ENCODE results near the gene POU6F2.

DNA sequence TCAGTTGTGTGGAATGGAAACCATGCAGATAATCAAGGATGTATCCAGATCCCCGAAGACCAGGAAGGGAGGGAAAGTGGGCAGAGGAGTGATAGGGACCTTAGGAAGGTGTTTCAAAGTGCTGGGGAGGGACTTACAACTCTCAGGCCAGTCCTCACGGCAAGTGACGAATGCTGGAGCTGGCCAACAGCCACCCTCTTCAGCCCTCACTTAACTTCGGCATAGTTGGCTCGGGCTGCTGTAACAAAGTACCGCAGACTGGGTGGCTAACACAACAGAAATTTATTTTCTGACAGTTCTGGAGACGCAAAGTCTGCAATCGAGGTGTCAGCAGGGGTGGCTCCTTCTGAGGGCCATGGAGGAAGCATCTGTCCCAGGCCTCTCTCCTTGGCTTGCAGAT lies 322.6 kb downstream of the POU6F2 start:
- TF ChIP-seq, protein P1, sequence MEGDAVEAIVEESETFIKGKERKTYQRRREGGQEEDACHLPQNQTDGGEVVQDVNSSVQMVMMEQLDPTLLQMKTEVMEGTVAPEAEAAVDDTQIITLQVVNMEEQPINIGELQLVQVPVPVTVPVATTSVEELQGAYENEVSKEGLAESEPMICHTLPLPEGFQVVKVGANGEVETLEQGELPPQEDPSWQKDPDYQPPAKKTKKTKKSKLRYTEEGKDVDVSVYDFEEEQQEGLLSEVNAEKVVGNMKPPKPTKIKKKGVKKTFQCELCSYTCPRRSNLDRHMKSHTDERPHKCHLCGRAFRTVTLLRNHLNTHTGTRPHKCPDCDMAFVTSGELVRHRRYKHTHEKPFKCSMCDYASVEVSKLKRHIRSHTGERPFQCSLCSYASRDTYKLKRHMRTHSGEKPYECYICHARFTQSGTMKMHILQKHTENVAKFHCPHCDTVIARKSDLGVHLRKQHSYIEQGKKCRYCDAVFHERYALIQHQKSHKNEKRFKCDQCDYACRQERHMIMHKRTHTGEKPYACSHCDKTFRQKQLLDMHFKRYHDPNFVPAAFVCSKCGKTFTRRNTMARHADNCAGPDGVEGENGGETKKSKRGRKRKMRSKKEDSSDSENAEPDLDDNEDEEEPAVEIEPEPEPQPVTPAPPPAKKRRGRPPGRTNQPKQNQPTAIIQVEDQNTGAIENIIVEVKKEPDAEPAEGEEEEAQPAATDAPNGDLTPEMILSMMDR (conservative IDR thresholded peaks at IDR 0.05; ENCODE audit: low read length): no peak
- TF ChIP-seq EZH2phosphoT487 (IDR thresholded peaks at IDR 0.05; ENCODE audit: borderline replicate concordance): no peak

All from Loucy (cell line).